Nephron progenitor cell (in vitro differentiated cells): ENCODE results near the gene PDE10A.

ENCODE experiments used
- DNase-seq: peaks from one replicate; pipeline ENCODE4 v3.0.0; 2021
- H3K27ac Mint-ChIP-seq: 2 replicates; pipeline ENCODE4 v1.8.0; 2021; ENCODE audit warnings: mild to moderate bottlenecking, moderate library complexity, mixed read lengths
- H3K27me3 Mint-ChIP-seq: 2 replicates; pipeline ENCODE4 v1.8.0; 2021; ENCODE audit warnings: mild to moderate bottlenecking, low read depth, mixed read lengths; ENCODE audit not compliant: poor library complexity
- H3K36me3 Mint-ChIP-seq: 2 replicates; pipeline ENCODE4 v1.8.0; 2021; ENCODE audit warnings: low read depth, mixed read lengths
- H3K4me1 Mint-ChIP-seq: 2 replicates; pipeline ENCODE4 v1.8.0; 2021; ENCODE audit warnings: mixed read lengths
- H3K4me3 Mint-ChIP-seq: 2 replicates; pipeline ENCODE4 v1.8.0; 2021; ENCODE audit warnings: mild to moderate bottlenecking, moderate library complexity, mixed read lengths
- H3K9me3 Mint-ChIP-seq: 2 replicates; pipeline ENCODE4 v1.8.0; 2021; ENCODE audit warnings: mild to moderate bottlenecking, moderate library complexity, mixed read lengths
- TF ChIP-seq, protein P1 (sequence below): fragments of 200-600 bp; sonication (generic); IDR thresholded peaks from 2 replicates; pipeline ENCODE4 v1.5.0; 2021; ENCODE audit warnings: antibody characterized with exemption

Gene PDE10A

DNA sequence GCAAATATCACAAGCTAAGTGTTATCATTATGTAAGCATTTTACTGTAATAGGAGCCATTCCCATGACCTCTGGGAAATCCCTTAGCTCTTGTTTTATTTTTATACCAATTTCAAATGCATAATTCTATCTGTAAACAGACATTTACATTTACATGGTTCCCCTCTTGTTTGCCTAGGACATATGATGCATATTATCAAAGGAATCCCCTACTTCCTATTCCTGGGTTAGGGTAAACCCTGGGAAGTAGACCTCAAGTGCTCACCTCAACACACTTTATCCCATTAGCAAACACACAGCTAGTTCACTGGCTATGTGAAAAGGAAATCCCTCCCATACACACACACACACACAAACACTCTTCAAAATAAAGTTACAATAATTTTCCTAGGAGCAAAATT, 27.1 kb downstream of the PDE10A start:
- Mint-ChIP-seq H3K27ac (peak overlapping the region; percentile 40), H3K36me3 (peaks cover 17% of the 10 kb centered on the region), H3K27me3 (peaks cover 6% of the 10 kb centered on the region), H3K9me3 (no peaks in the 10 kb centered on the region), H3K4me3 (no peak overlapping the region), H3K4me1 (peaks cover 64% of the 10 kb centered on the region)
- TF ChIP-seq, protein P1, sequence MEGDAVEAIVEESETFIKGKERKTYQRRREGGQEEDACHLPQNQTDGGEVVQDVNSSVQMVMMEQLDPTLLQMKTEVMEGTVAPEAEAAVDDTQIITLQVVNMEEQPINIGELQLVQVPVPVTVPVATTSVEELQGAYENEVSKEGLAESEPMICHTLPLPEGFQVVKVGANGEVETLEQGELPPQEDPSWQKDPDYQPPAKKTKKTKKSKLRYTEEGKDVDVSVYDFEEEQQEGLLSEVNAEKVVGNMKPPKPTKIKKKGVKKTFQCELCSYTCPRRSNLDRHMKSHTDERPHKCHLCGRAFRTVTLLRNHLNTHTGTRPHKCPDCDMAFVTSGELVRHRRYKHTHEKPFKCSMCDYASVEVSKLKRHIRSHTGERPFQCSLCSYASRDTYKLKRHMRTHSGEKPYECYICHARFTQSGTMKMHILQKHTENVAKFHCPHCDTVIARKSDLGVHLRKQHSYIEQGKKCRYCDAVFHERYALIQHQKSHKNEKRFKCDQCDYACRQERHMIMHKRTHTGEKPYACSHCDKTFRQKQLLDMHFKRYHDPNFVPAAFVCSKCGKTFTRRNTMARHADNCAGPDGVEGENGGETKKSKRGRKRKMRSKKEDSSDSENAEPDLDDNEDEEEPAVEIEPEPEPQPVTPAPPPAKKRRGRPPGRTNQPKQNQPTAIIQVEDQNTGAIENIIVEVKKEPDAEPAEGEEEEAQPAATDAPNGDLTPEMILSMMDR, result no peak
- no peak for DNase-seq

DNA sequence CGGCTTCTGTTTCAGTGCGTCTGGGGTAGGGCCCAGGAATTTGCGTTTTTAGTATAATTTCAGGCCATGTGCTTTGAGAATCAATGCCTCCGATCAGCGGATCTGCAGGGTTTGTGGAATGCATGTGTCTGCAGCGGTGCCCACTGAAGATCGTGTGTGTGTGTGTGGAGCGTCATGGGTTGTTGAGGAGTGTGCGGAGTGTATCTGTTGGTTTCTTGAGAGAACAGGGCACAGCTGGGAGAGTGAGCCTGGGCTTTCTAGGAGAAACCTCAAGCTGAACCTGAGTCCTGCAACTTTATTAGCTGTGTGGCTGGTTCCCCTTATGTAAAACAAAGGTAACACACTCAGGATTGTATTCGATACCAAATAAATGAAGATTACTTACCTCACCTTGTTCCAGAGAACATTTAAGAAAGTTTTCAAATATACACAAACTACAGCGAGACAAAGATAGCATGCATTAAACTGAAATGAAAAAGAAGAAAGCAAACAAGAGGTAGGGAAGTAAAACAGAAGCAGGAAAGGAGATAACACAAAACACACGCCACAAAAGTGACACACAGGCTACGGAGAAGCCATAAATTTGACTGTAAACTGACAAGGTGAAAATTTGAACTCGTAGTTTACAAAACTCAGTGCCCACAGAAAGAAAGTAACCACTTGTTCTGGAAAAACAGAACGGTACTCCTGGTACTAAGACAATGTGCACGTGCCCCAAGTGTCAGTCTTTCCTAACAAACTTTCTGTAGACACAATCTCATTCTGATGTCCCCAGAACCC, 28.8 kb downstream of the PDE10A start:
- H3K4me1 Mint-ChIP-seq, result peaks cover 71% of the 10 kb centered on the region
- H3K4me3 Mint-ChIP-seq, result no peak overlapping the region

DNA sequence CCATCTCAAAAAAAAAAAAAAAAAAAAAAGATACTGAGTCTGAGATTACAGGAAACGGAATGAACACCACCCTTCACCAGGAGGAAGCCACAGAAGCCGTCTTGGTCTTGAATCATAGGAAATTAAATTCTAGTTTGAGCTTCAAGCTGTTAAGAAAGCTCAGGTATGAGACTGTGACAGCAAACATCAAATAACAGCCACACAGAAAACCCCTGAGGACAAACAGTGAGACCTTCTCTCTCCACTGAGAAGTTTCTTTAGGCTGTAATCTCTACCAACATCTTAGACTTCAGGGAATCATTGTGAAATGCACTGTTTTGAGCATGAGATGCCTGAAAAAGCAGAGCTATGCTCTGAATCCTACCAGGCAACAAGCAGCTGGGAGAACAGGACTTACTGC, 30.8 kb downstream of the PDE10A start:
- Mint-ChIP-seq H3K9me3 (peaks cover 13% of the 10 kb centered on the region), H3K4me3 (no peak overlapping the region), H3K27ac (no peak overlapping the region), H3K27me3 (peaks cover 2% of the 10 kb centered on the region), H3K4me1 (peaks cover 65% of the 10 kb centered on the region), H3K36me3 (peaks cover 26% of the 10 kb centered on the region)
- DNase-seq, result no peak
- TF ChIP-seq, protein P1, result no peak

More for the DNA sequence above, 28.8 kb downstream of the PDE10A start:
- Mint-ChIP-seq H3K9me3 (no peaks in the 10 kb centered on the region), H3K27ac (peak overlapping the region; percentile 60), H3K27me3 (peaks cover 6% of the 10 kb centered on the region), H3K36me3 (peaks cover 17% of the 10 kb centered on the region)
- TF ChIP-seq, protein P1, result no peak
- no peak for DNase-seq

DNA sequence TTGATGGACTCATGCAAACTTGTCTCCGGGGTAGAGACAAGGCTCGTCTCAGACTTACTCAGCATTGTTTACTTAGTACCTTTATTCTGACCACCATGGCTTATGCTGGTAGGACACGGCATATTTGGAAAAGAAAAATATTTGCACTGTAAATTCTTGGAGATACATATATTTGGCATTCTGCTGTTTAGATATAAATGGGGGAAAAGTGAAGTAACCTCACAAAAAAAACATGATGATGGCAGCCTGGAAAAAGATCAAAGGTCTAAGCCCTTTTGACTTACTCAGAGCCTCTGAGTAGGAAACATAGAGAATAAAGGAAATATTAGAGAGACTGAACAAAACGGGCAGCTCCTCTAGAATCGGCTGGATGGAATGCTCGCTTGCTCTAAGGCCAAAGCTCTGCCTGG, 32.5 kb downstream of the PDE10A start:
- peaks cover 27% of the 10 kb centered on the region for H3K9me3 Mint-ChIP-seq
- no peak overlapping the region for H3K4me3 Mint-ChIP-seq
- H3K4me1 Mint-ChIP-seq, result peaks cover 68% of the 10 kb centered on the region
- peaks cover 38% of the 10 kb centered on the region for H3K36me3 Mint-ChIP-seq
- peak overlapping the region; percentile 62 for H3K27ac Mint-ChIP-seq
- H3K27me3 Mint-ChIP-seq, result peaks cover 3% of the 10 kb centered on the region
- TF ChIP-seq, protein P1, result no peak
- no peak for DNase-seq

DNA sequence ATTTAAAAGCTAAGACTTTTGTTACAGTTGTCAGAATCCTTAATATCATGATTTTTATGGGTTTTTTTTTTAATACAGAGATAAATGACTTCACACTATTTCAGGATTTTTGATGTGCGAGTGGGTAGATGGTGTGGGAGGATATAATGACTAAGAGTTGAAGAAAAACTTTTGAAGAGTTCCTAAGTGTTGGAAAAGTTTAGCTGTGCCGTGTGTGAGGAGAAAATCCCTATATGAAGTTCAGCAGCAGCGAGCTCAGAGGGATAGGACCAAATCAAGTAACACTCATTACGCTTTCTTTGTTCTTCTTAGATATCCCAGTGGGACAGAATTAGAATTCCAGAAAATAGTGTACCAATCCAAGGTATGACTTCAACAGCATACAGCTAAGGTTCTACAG, 34.1 kb downstream of the PDE10A start:
- TF ChIP-seq, protein P1, result no peak
- H3K4me1 Mint-ChIP-seq, result peaks cover 68% of the 10 kb centered on the region
- DNase-seq, result no peak
- peaks cover 43% of the 10 kb centered on the region for H3K9me3 Mint-ChIP-seq
- peaks cover 49% of the 10 kb centered on the region for H3K36me3 Mint-ChIP-seq
- peak overlapping the region; percentile 33 for H3K27ac Mint-ChIP-seq
- peaks cover 7% of the 10 kb centered on the region for H3K27me3 Mint-ChIP-seq
- no peak overlapping the region for H3K4me3 Mint-ChIP-seq

DNA sequence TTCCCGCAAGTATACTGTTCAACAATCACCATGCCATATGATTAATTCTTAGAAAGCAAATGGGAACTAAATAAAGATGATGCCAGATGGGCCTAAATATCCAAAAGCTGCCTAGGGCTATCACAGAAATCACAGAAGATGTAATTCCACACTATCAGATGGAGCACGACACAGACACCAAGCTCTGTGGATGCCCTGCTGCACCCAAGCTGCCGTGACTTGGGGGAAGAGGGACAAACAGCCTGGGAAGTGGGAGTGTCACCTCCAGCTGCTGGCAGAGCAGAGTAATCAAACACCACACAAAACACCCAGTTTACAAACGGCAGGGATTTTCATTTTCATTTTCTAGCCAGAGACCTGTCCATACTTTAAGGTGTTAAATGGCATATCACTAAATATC, 35.7 kb downstream of the PDE10A start:
- Mint-ChIP-seq H3K27me3 (peaks cover 7% of the 10 kb centered on the region), H3K27ac (peak overlapping the region; percentile 75), H3K4me1 (peaks cover 59% of the 10 kb centered on the region), H3K4me3 (no peak overlapping the region), H3K36me3 (peaks cover 51% of the 10 kb centered on the region), H3K9me3 (peaks cover 50% of the 10 kb centered on the region)
- TF ChIP-seq, protein P1, result no peak
- DNase-seq, result no peak
